GM23338 (cell line): ENCODE data around the gene PRIMPOL. TPM values are rescaled to one million over a fixed set of nuclear protein-coding genes. Genes with fewer than 3 reads are reported as not detected.

Experiments
- ATAC-seq: fragments of 200-7000 bp; cut with Tn5 transposase; 3 replicates; pipeline ENCODE4 v1.9.1; 2020
- DNase-seq: peaks from one replicate; pipeline ENCODE4 v3.0.0-alpha.2; 2015; ENCODE audit warnings: low spot score
- H2AFZ ChIP-seq: fragments of 200-600 bp; sonication (generic); 2 replicates; pipeline ENCODE4 v1.8.0; 2016; ENCODE audit warnings: antibody characterized with exemption, mild to moderate bottlenecking, moderate library complexity
- H3F3A ChIP-seq: fragments of 200-600 bp; sonication (generic); replicated peaks from 2 replicates; pipeline ENCODE4 v1.8.0; 2017; ENCODE audit warnings: antibody characterized with exemption, mixed run types, low read depth
- H3K27ac ChIP-seq: fragments of 200-600 bp; sonication (generic); 2 replicates; pipeline ENCODE4 v1.6.1; 2016; ENCODE audit warnings: low read depth
- H3K27me3 ChIP-seq: fragments of 200-600 bp; sonication (generic); 2 replicates; pipeline ENCODE4 v1.8.0; 2016; ENCODE audit warnings: mild to moderate bottlenecking, mixed run types, moderate library complexity; ENCODE audit not compliant: insufficient read depth
- H3K36me3 ChIP-seq: fragments of 200-600 bp; sonication (generic); 2 replicates; pipeline ENCODE4 v1.8.0; 2016; ENCODE audit warnings: mild to moderate bottlenecking; ENCODE audit not compliant: insufficient read depth
- H3K4me1 ChIP-seq: fragments of 200-600 bp; sonication (generic); 2 replicates; pipeline ENCODE4 v1.8.0; 2016; ENCODE audit warnings: mild to moderate bottlenecking, moderate library complexity; ENCODE audit not compliant: insufficient read depth
- H3K4me2 ChIP-seq: fragments of 200-600 bp; sonication (generic); 2 replicates; pipeline ENCODE4 v1.7.1; 2017; ENCODE audit warnings: mixed run types
- H3K4me3 ChIP-seq: fragments of 200-600 bp; sonication (generic); 2 replicates; pipeline ENCODE4 v1.6.1; 2016; ENCODE audit warnings: mixed run types
- H3K79me2 ChIP-seq: fragments of 200-600 bp; sonication (generic); replicated peaks from 2 replicates; pipeline ENCODE4 v1.8.0; 2017; ENCODE audit warnings: mild to moderate bottlenecking; ENCODE audit not compliant: insufficient read depth
- H3K9me2 ChIP-seq: fragments of 200-600 bp; sonication (generic); 2 replicates; pipeline ENCODE4 v1.8.0; 2017; ENCODE audit not compliant: insufficient read depth
- H4K20me1 ChIP-seq: fragments of 200-600 bp; sonication (generic); replicated peaks from 2 replicates; pipeline ENCODE4 v1.8.0; 2017; ENCODE audit warnings: mild to moderate bottlenecking; ENCODE audit not compliant: insufficient read depth
- H3K27ac Mint-ChIP-seq: 2 replicates; pipeline ENCODE4 v1.8.0; 2020; ENCODE audit warnings: inconsistent platforms, mild to moderate bottlenecking, moderate library complexity, mixed read lengths
- H3K27me3 Mint-ChIP-seq: 3 replicates; pipeline ENCODE4 v1.8.0; 2022; ENCODE audit warnings: low read depth, mild to moderate bottlenecking, moderate library complexity, mixed read lengths, inconsistent platforms; ENCODE audit not compliant: insufficient read depth, poor library complexity
- H3K36me3 Mint-ChIP-seq: 3 replicates; pipeline ENCODE4 v1.8.0; 2021; ENCODE audit warnings: low read depth, mild to moderate bottlenecking, inconsistent platforms, moderate library complexity, mixed read lengths
- H3K4me1 Mint-ChIP-seq: 3 replicates; pipeline ENCODE4 v1.8.0; 2020; ENCODE audit warnings: mild to moderate bottlenecking, inconsistent platforms, mixed read lengths
- H3K4me3 Mint-ChIP-seq: 3 replicates; pipeline ENCODE4 v1.8.0; 2021; ENCODE audit warnings: moderate library complexity, mild to moderate bottlenecking, inconsistent platforms, mixed read lengths
- H3K9me3 Mint-ChIP-seq: 3 replicates; pipeline ENCODE4 v1.8.0; 2020; ENCODE audit warnings: moderate library complexity, mild to moderate bottlenecking, inconsistent platforms, mixed read lengths
- EZH2 ChIP-seq: fragments of 200-600 bp; sonication (generic); IDR thresholded peaks from one replicate; pipeline ENCODE4 v1.8.0; 2017; ENCODE audit warnings: antibody characterized with exemption, mild to moderate bottlenecking, low read depth; ENCODE audit not compliant: unreplicated experiment
- EZH2phosphoT487 ChIP-seq: fragments of 200-600 bp; sonication (generic); IDR thresholded peaks from one replicate; pipeline ENCODE4 v1.8.1; 2018; ENCODE audit warnings: antibody characterized with exemption; ENCODE audit not compliant: unreplicated experiment
- POLR2AphosphoS5 ChIP-seq: IDR thresholded peaks from 2 replicates; pipeline ENCODE4 v1.6.1; 2016; ENCODE audit warnings: antibody characterized with exemption, low read depth
- STAT1 ChIP-seq: IDR thresholded peaks from one replicate; pipeline ENCODE4 v1.6.1; 2016; ENCODE audit warnings: antibody characterized with exemption; ENCODE audit not compliant: unreplicated experiment
- ZNF114 ChIP-seq: fragments of 250-450 bp; sonication (Bioruptor Pico); IDR thresholded peaks from 2 replicates; pipeline ENCODE4 v1.5.0; 2020; ENCODE audit warnings: mild to moderate bottlenecking, moderate library complexity
- ZNF331 ChIP-seq: fragments of 250-450 bp; sonication (Bioruptor Pico); IDR thresholded peaks from 2 replicates; pipeline ENCODE4 v1.5.0; 2020; ENCODE audit warnings: low read depth, mild to moderate bottlenecking, moderate library complexity
- polyA plus RNA-seq: library from polyadenylated mRNA; unstranded; fragments of >200 nt; fragmentation: Nextera tagmentation; extraction: Ambion mirVana; gene quantifications from 2 replicates; pipeline ENCODE4 v1.2.1, GENCODE V29; 2016
- total RNA-seq: library from RNA; depleted of rRNA; stranded (reverse); fragments of >200 nt; shearing (Covaris generic); gene quantifications from 2 replicates; pipeline ENCODE4 v1.2.3, GENCODE V29; 2014
- TF ChIP-seq, protein P1 (sequence below), 2 experiments: fragments of 200-600 bp in 1 of 2; sonication (generic) in 1 of 2; conservative IDR thresholded peaks; 2 replicates each; pipeline versions ENCODE4 v1.5.1 to v1.6.1; 2016 to 2017; ENCODE audit warnings: antibody characterized with exemption in 2 of 2, low read depth in 2 of 2, mild to moderate bottlenecking in 2 of 2, moderate library complexity in 1 of 2
- TF ChIP-seq, protein P2 (sequence below): IDR thresholded peaks from one replicate; pipeline ENCODE4 v1.6.1; 2018; ENCODE audit warnings: antibody characterized with exemption; ENCODE audit not compliant: unreplicated experiment

Gene PRIMPOL
- total and polyA plus RNA-seq, 2 experiments from 2014 or later: 3.5 to 9.6 TPM

DNA sequence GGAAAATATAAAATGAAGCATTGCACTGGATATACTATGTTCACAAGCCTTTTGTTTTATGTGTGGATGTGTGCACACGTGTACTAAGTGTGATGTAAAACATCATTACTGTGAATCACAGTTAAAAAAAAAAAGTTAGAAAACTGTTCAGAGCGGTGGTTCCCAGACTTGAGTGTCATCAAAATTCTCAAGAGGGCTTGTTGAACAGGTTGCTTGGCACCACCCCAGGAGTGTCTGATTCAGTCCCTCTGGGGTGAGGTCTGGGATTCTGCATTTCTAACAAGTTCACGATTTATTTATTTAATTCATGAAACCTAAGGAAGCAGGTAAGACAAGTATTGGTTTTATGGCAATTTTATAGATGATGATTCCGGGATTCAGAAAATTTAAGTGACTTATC is 82.6 kb downstream of the PRIMPOL start:
- Histone ChIP-seq H3K9me2 (no peaks in the 10 kb centered on the region), H3K27ac (no peak overlapping the region), H4K20me1 (peaks cover 36% of the 10 kb centered on the region), H3K36me3 (peaks cover 24% of the 10 kb centered on the region), H3F3A (0 out of 2 replicates have a peak, but pooled peaks cover 2% of the 10 kb centered on the region), H3K27me3 (no peaks in the 10 kb centered on the region), H3K4me1 (peaks cover 20% of the 10 kb centered on the region), H3K4me2 (peak overlapping the region; percentile 79), H3K79me2 (peaks cover 67% of the 10 kb centered on the region), H3K4me3 (peak overlapping the region; percentile 98), H2AFZ (no peak overlapping the region)
- peaks cover 42% of the 10 kb centered on the region for H3K4me1 Mint-ChIP-seq
- peaks cover 51% of the 10 kb centered on the region for H3K36me3 Mint-ChIP-seq
- H3K27ac Mint-ChIP-seq: peak overlapping the region; percentile 83; the same call in 1 of the 2 replicates
- H3K9me3 Mint-ChIP-seq: peaks cover 2% of the 10 kb centered on the region; the same call in 1 of the 3 replicates
- H3K27me3 Mint-ChIP-seq: peaks cover 5% of the 10 kb centered on the region
- H3K4me3 Mint-ChIP-seq: peak overlapping the region; percentile 94
- TF ChIP-seq, protein P1, sequence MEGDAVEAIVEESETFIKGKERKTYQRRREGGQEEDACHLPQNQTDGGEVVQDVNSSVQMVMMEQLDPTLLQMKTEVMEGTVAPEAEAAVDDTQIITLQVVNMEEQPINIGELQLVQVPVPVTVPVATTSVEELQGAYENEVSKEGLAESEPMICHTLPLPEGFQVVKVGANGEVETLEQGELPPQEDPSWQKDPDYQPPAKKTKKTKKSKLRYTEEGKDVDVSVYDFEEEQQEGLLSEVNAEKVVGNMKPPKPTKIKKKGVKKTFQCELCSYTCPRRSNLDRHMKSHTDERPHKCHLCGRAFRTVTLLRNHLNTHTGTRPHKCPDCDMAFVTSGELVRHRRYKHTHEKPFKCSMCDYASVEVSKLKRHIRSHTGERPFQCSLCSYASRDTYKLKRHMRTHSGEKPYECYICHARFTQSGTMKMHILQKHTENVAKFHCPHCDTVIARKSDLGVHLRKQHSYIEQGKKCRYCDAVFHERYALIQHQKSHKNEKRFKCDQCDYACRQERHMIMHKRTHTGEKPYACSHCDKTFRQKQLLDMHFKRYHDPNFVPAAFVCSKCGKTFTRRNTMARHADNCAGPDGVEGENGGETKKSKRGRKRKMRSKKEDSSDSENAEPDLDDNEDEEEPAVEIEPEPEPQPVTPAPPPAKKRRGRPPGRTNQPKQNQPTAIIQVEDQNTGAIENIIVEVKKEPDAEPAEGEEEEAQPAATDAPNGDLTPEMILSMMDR (conservative IDR thresholded peaks at IDR 0.05; ENCODE audit: low read depth in 2 of 2): no peak
- TF ChIP-seq EZH2phosphoT487 (no peak), STAT1 (no peak)
- DNase-seq: no peak
- ATAC-seq: no peak

DNA sequence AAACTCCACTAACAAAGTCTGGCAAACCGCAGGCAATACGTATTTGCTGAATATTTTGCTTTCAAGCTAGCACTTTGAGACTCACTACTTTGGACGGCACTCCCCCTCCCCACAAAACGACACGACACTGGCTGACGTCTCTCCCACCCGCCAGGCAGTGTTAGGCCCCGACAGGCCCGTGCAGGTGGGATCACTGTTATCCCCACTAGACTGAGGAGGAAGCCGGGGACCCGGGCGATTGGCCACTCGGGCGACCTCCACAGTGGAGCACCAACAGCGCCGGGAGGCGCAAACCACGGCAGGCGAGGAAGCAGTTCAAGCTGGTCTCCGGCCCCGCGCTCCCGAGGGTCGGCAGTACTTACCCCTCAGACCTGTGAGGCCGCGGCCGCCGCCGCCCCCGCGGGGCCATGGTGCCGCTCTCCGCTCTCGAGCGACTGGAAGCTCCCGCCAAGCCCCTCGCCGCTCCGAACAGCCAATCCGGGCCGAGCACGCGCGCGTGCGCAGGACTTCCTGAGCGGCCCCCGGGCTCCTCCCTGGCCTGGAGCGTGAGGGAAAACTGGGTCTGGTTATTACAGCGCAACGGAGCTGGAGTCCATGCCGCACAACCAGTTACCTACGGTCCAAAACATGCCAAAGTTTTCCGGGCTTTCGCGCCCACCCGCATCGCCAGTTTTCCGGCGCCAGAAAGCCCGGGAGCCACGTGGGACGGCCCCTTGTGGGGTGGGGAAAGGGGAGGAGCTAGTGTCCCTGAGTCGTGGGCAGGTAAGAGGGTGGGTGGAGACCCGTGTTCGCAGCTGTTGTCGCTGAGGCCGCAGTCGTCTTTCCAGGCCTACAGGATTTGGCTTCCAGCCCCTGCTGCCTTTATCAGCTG is 84.4 kb downstream of the PRIMPOL start, which contains the start of gene CENPU:
Gene CENPU (minus strand): TSS at position 443 of the 871 bp plus-strand sequence. CDS start 34 bp downstream, at position 409.
- H2AFZ ChIP-seq: peak within 1 kb of the TSS; percentile 83
- no peaks in the 10 kb centered on the region for H3K9me2 ChIP-seq
- H3K4me3 ChIP-seq: peak within 1 kb of the TSS; percentile 98
- Mint-ChIP-seq H3K9me3 (peaks cover 4% of the 10 kb centered on the region; the same call in 2 of the 3 replicates), H3K27ac (peak within 1 kb of the TSS; percentile 97), H3K27me3 (peaks cover 5% of the 10 kb centered on the region), H3K4me3 (peak within 1 kb of the TSS; percentile 94), H3K36me3 (peaks cover 35% of the 10 kb centered on the region), H3K4me1 (peaks cover 42% of the 10 kb centered on the region)
- H3K4me2 ChIP-seq: peak within 1 kb of the TSS; percentile 79
- peak within 1 kb of the TSS; percentile 98 for H3K27ac ChIP-seq
- H3K79me2 ChIP-seq: peaks cover 50% of the 10 kb centered on the region
- no peaks in the 10 kb centered on the region for H3K27me3 ChIP-seq
- peaks cover 24% of the 10 kb centered on the region for H4K20me1 ChIP-seq
- H3F3A ChIP-seq: no peaks in the 10 kb centered on the region
- H3K36me3 ChIP-seq: peaks cover 7% of the 10 kb centered on the region; the same call in 1 of the 2 replicates
- peaks cover 20% of the 10 kb centered on the region for H3K4me1 ChIP-seq
- DNase-seq: peak; percentile 99
- peak; percentile 88 for ATAC-seq
- TF ChIP-seq ZNF331 (CRISPR knock-in tag) (no peak), STAT1 (no peak), EZH2phosphoT487 (no peak), POLR2AphosphoS5 (peak; percentile 79), ZNF114 (no peak), EZH2 (no peak)
- TF ChIP-seq, protein P1 (conservative IDR thresholded peaks at IDR 0.05; ENCODE audit: low read depth in 2 of 2): no peak
- TF ChIP-seq, protein P2, sequence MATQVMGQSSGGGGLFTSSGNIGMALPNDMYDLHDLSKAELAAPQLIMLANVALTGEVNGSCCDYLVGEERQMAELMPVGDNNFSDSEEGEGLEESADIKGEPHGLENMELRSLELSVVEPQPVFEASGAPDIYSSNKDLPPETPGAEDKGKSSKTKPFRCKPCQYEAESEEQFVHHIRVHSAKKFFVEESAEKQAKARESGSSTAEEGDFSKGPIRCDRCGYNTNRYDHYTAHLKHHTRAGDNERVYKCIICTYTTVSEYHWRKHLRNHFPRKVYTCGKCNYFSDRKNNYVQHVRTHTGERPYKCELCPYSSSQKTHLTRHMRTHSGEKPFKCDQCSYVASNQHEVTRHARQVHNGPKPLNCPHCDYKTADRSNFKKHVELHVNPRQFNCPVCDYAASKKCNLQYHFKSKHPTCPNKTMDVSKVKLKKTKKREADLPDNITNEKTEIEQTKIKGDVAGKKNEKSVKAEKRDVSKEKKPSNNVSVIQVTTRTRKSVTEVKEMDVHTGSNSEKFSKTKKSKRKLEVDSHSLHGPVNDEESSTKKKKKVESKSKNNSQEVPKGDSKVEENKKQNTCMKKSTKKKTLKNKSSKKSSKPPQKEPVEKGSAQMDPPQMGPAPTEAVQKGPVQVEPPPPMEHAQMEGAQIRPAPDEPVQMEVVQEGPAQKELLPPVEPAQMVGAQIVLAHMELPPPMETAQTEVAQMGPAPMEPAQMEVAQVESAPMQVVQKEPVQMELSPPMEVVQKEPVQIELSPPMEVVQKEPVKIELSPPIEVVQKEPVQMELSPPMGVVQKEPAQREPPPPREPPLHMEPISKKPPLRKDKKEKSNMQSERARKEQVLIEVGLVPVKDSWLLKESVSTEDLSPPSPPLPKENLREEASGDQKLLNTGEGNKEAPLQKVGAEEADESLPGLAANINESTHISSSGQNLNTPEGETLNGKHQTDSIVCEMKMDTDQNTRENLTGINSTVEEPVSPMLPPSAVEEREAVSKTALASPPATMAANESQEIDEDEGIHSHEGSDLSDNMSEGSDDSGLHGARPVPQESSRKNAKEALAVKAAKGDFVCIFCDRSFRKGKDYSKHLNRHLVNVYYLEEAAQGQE: peak; percentile 15
